ENCODE measurements around the gene KDM5A. TPM values are rescaled to one million over a fixed set of nuclear protein-coding genes. Genes with fewer than 3 reads are reported as not detected.

Gene KDM5A
- total RNA-seq, 1 donor from 2014 or later: 76.7 TPM

GRCh38 chr12:295132-295531, 94.0 kb downstream of the KDM5A start:
- Mint-ChIP-seq H3K4me3 (no peak overlapping the region), H3K27me3 (no peaks in the 10 kb centered on the region), H3K36me3 (peaks cover 76% of the 10 kb centered on the region), H3K9me3 (peaks cover 4% of the 10 kb centered on the region), H3K4me1 (ENCODE audit: unreplicated experiment) (no peaks in the 10 kb centered on the region), H3K27ac (no peak overlapping the region)
- no peak for TF ChIP-seq CTCF (conservative IDR thresholded peaks at IDR 0.05)
- DNase-seq (ENCODE audit: extremely low spot score, unreplicated experiment): no peak

DNA sequence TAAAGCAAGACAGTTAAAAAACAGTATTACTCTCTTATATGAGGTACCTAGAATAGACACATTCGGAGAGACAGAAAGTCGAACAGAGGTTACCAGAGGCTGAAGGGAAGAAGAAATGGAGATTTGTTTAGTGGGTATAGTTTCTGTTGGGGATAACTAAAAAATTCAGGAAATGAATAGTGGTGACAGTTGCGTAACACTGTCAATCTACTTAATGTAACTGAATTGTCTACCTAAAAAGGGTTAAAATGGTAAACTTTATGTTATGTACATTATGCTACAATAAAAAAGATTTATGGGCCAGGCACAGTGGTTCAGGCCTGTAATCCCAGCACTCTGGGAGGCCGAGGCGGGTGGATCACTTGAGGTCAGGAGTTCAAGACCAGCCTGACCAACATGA, 95.9 kb downstream of the KDM5A start:
- Mint-ChIP-seq H3K9me3 (no peaks in the 10 kb centered on the region), H3K36me3 (peaks cover 57% of the 10 kb centered on the region), H3K4me1 (ENCODE audit: unreplicated experiment) (no peaks in the 10 kb centered on the region), H3K4me3 (no peak overlapping the region), H3K27me3 (no peaks in the 10 kb centered on the region), H3K27ac (no peak overlapping the region)
- no peak for TF ChIP-seq CTCF (conservative IDR thresholded peaks at IDR 0.05)
- no peak for DNase-seq (ENCODE audit: extremely low spot score, unreplicated experiment)

DNA sequence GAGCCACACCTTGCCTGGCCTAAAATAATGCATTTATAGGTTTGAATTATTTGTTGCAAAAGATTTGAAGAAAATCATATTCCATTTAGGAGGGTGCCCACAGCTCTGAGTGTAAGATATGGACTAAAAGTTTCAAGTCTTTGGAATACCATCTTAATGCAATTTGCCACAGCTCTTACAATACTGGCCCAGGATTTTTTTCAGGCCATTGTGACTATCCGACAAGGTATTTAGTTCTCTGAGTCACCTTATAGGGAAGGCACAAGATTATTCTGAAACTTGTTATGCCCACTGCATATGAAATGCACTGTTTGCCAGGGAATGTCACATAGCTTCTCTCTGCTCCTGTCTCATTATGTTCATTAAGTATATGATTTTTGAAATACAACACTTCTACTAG, 96.9 kb downstream of the KDM5A start:
- Mint-ChIP-seq H3K27ac (no peak overlapping the region), H3K36me3 (peaks cover 56% of the 10 kb centered on the region), H3K4me1 (ENCODE audit: unreplicated experiment) (no peaks in the 10 kb centered on the region), H3K9me3 (no peaks in the 10 kb centered on the region), H3K27me3 (no peaks in the 10 kb centered on the region), H3K4me3 (no peak overlapping the region)
- no peak for DNase-seq (ENCODE audit: extremely low spot score, unreplicated experiment)
- TF ChIP-seq CTCF (conservative IDR thresholded peaks at IDR 0.05): no peak

GRCh38 chr12:291153-291723, 97.9 kb downstream of the KDM5A start:
- TF ChIP-seq CTCF (conservative IDR thresholded peaks at IDR 0.05): no peak
- no peaks in the 10 kb centered on the region for H3K4me1 Mint-ChIP-seq (ENCODE audit: unreplicated experiment)
- DNase-seq (ENCODE audit: extremely low spot score, unreplicated experiment): no peak
- H3K4me3 Mint-ChIP-seq: no peak overlapping the region
- H3K27ac Mint-ChIP-seq: no peak overlapping the region
- H3K9me3 Mint-ChIP-seq: no peaks in the 10 kb centered on the region
- peaks cover 60% of the 10 kb centered on the region for H3K36me3 Mint-ChIP-seq
- H3K27me3 Mint-ChIP-seq: no peaks in the 10 kb centered on the region

DNA sequence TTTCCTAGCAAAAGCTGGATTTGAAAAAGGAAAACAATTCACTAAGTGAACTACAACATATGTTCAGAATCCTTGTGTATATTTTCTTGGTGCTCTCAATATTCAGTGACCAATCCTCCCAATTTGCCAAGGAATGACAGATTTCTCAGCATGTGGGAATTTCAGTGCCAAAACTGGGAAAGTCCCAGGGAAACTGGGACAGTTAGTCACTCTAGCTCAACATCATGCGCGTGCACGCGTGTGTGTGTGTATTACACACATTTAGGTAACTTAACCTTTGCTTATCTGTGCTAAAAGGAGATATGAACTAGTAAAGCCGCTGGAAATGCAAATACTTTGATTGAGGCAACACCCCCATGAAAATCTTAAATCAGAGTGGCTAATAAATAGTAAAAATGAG, 100.4 kb downstream of the KDM5A start:
- no peaks in the 10 kb centered on the region for H3K4me1 Mint-ChIP-seq (ENCODE audit: unreplicated experiment)
- TF ChIP-seq CTCF (conservative IDR thresholded peaks at IDR 0.05): no peak
- H3K27ac Mint-ChIP-seq: no peak overlapping the region
- DNase-seq (ENCODE audit: extremely low spot score, unreplicated experiment): no peak
- H3K36me3 Mint-ChIP-seq: peaks cover 56% of the 10 kb centered on the region
- no peaks in the 10 kb centered on the region for H3K27me3 Mint-ChIP-seq
- no peak overlapping the region for H3K4me3 Mint-ChIP-seq
- no peaks in the 10 kb centered on the region for H3K9me3 Mint-ChIP-seq
